Thoracic aorta (tissue), 2 donors: Measurements from ENCODE around the gene TSSK1B. TPM values are rescaled to one million over a fixed set of nuclear protein-coding genes. Genes with fewer than 3 reads are reported as not detected.
"Not testable (repeated sequence)": the region's sequence is repeated elsewhere in the genome, so short reads cannot be mapped to it uniquely, and the experiment has no call there.

Experiments
- ATAC-seq: fragments of 150-250 bp; one replicate; pipeline ENCODE4 v1.8.0; 2017; ENCODE audit warnings: low read depth; ENCODE audit not compliant: insufficient number of reproducible peaks, low FRiP score
- DNase-seq: peaks from one replicate; pipeline ENCODE4 v3.0.0-alpha.2; 2020; ENCODE audit warnings: low spot score
- H3K27ac ChIP-seq, 2 donors: fragments of 200-600 bp; sonication (generic); 1 replicate in 1 of 2; 2 replicates in 1 of 2; pipeline ENCODE4 v1.5.1; 2016; ENCODE audit warnings: mild to moderate bottlenecking in 2 of 2, moderate library complexity in 2 of 2
- H3K27me3 ChIP-seq: fragments of 200-600 bp; sonication (generic); replicated peaks from 2 replicates; pipeline ENCODE4 v1.6.0; 2016; ENCODE audit warnings: mild to moderate bottlenecking; ENCODE audit not compliant: insufficient read depth
- H3K36me3 ChIP-seq: fragments of 200-600 bp; sonication (generic); one replicate; pipeline ENCODE4 v1.5.1; 2016
- H3K4me1 ChIP-seq, 2 donors: fragments of 200-600 bp; sonication (generic); 1 replicate in 1 of 2; 2 replicates in 1 of 2; pipeline versions ENCODE4 v1.5.1 to v1.6.0; 2016; ENCODE audit warnings: low read depth in 2 of 2, mild to moderate bottlenecking in 1 of 2; ENCODE audit not compliant: control insufficient read depth in 1 of 2
- H3K4me3 ChIP-seq: fragments of 200-600 bp; sonication (generic); 2 replicates; pipeline ENCODE4 v1.5.1; 2016; ENCODE audit warnings: mild to moderate bottlenecking
- H3K9me3 ChIP-seq: fragments of 200-600 bp; sonication (generic); 2 replicates; pipeline ENCODE4 v1.5.1; 2016
- CTCF ChIP-seq: fragments of 200-600 bp; sonication (generic); IDR thresholded peaks from one replicate; pipeline ENCODE4 v1.5.1; 2019; ENCODE audit warnings: antibody characterized with exemption
- total RNA-seq, 2 donors: library from RNA; depleted of rRNA; stranded (reverse); fragments of >200 nt; gene quantifications; one replicate each; pipeline versions ENCODE4 v1.1.0 to v1.2.3, GENCODE V29; 2016

The TSSK1B gene
- total RNA-seq, 2 donors from 2014 or later = not detected

DNA sequence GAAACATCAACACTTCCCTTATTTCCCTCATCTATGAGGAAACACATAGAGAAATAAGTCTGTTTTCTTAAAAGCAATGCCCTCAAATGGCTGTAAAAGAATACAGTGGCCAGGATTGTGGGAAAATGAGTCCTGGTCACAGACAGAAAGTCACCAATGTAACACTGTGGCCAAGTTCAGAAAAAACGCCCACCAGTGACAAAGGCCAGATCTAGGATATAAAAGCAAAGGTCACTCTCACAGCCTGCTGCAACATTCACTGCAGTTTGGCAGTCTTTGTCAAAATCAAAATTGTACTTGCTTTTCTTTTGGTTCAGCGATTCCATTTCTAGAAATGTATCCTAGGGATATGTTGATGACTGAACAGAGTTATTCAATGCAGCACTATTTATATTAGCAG, 30.5 kb downstream of the TSSK1B start:
- TF ChIP-seq CTCF = no peak
- no peak overlapping the region for H3K27ac ChIP-seq
- no peaks in the 10 kb centered on the region for H3K9me3 ChIP-seq
- DNase-seq (no peak), ATAC-seq (no peak)
- no peaks in the 10 kb centered on the region for H3K36me3 ChIP-seq
- H3K27me3 ChIP-seq = no peaks in the 10 kb centered on the region
- H3K4me1 ChIP-seq = no peaks in the 10 kb centered on the region
- no peak overlapping the region for H3K4me3 ChIP-seq

- H3K4me3 ChIP-seq, H3K4me1 ChIP-seq, H3K27me3 ChIP-seq, ATAC-seq, H3K36me3 ChIP-seq, DNase-seq, H3K27ac ChIP-seq, H3K9me3 ChIP-seq: not testable (repeated sequence)
Observed at GRCh38 chr5:113397986-113398385, 36.8 kb downstream of the TSSK1B start.

DNA sequence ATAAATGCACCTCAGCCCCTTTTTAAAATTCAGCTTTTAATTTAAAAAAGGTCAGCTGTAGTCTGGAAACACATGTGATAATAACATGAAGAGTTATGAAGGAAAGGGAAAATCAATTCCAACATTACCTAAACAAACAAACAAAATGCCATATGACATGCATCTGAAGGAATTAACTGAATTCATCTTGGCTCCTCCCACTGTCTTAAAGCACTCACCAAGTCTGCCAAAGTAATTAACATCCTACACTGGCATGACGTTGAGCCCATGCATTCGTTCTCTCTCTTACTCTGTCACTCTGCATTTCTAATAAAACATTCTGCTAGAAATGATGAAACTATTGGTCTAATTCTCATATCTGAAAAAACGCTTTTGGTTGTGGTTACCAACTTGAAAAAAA, 37.7 kb downstream of the TSSK1B start:
- no peak for DNase-seq
- TF ChIP-seq CTCF = no peak
- Histone ChIP-seq H3K36me3 (no peaks in the 10 kb centered on the region), H3K4me3 (no peak overlapping the region), H3K9me3 (no peaks in the 10 kb centered on the region), H3K4me1 (no peaks in the 10 kb centered on the region), H3K27me3 (no peaks in the 10 kb centered on the region), H3K27ac (no peak overlapping the region)
- ATAC-seq = no peak

- ATAC-seq (no peak), DNase-seq (no peak)
- Histone ChIP-seq H3K27me3 (no peaks in the 10 kb centered on the region), H3K4me3 (no peak overlapping the region), H3K9me3 (no peaks in the 10 kb centered on the region), H3K4me1 (no peaks in the 10 kb centered on the region), H3K36me3 (no peaks in the 10 kb centered on the region), H3K27ac (no peak overlapping the region)
- TF ChIP-seq CTCF = no peak
Observed at GRCh38 chr5:113394658-113395057, 40.1 kb downstream of the TSSK1B start.

DNA sequence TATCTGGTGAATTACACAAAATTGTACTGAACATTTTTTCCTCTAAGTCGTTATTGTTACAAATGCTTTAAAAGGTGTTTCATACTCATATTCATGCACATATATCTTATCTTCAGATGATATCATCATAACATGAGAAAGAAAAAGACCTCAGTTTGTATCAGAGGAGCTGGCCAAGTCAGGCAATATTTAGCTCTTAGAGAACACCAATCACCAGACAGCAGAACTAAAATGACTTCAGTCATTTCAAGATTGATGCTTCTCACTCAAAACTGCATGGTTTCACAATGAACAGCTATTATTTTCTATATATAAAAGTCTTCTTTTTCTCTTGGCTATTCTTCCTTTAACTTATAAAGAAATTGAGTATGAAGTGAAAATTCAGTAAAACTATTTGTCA, 44.6 kb downstream of the TSSK1B start:
- Histone ChIP-seq H3K4me1 (no peaks in the 10 kb centered on the region), H3K4me3 (no peak overlapping the region), H3K36me3 (no peaks in the 10 kb centered on the region), H3K9me3 (no peaks in the 10 kb centered on the region), H3K27me3 (no peaks in the 10 kb centered on the region), H3K27ac (no peak overlapping the region)
- ATAC-seq (no peak), DNase-seq (no peak)
- no peak for TF ChIP-seq CTCF

- Histone ChIP-seq H3K9me3 (no peaks in the 10 kb centered on the region), H3K4me3 (no peak overlapping the region), H3K27me3 (no peaks in the 10 kb centered on the region), H3K27ac (no peak overlapping the region), H3K36me3 (no peaks in the 10 kb centered on the region), H3K4me1 (no peaks in the 10 kb centered on the region)
- DNase-seq (no peak), ATAC-seq (no peak)
- TF ChIP-seq CTCF = no peak
Observed at GRCh38 chr5:113389116-113389515, 45.7 kb downstream of the TSSK1B start.
